WERI-Rb-1 (cell line): ENCODE measurements around the gene SHISAL1.

ENCODE experiments used
- DNase-seq: peaks from one replicate; pipeline ENCODE4 v3.0.0-alpha.2; 2020
- H3K27ac ChIP-seq: fragments of 250-450 bp; sonication (Bioruptor Pico); 2 replicates; pipeline ENCODE4 v1.5.1; 2020; ENCODE audit warnings: mild to moderate bottlenecking, moderate library complexity
- H3K27me3 ChIP-seq: fragments of 250-450 bp; sonication (Bioruptor Pico); 2 replicates; pipeline ENCODE4 v1.5.1; 2021; ENCODE audit warnings: mild to moderate bottlenecking, low read depth, moderate library complexity; ENCODE audit not compliant: insufficient read depth, severe bottlenecking
- H3K36me3 ChIP-seq: fragments of 250-450 bp; sonication (Bioruptor Pico); 2 replicates; pipeline ENCODE4 v1.5.1; 2020; ENCODE audit warnings: mild to moderate bottlenecking, moderate library complexity
- H3K4me3 ChIP-seq: 2 replicates; pipeline ENCODE4 v1.5.1; 2011; ENCODE audit warnings: low read depth, mild to moderate bottlenecking, control low read depth, low read length
- H3K9me3 ChIP-seq: fragments of 250-450 bp; sonication (Bioruptor Pico); 2 replicates; pipeline ENCODE4 v1.5.1; 2021; ENCODE audit warnings: mild to moderate bottlenecking, moderate library complexity; ENCODE audit not compliant: severe bottlenecking
- TF ChIP-seq, protein P1 (sequence below): IDR thresholded peaks from 2 replicates; pipeline ENCODE4 v1.5.1; 2011; ENCODE audit warnings: low read depth, mild to moderate bottlenecking, control low read depth, inconsistent platforms, low read length

SHISAL1 gene

DNA sequence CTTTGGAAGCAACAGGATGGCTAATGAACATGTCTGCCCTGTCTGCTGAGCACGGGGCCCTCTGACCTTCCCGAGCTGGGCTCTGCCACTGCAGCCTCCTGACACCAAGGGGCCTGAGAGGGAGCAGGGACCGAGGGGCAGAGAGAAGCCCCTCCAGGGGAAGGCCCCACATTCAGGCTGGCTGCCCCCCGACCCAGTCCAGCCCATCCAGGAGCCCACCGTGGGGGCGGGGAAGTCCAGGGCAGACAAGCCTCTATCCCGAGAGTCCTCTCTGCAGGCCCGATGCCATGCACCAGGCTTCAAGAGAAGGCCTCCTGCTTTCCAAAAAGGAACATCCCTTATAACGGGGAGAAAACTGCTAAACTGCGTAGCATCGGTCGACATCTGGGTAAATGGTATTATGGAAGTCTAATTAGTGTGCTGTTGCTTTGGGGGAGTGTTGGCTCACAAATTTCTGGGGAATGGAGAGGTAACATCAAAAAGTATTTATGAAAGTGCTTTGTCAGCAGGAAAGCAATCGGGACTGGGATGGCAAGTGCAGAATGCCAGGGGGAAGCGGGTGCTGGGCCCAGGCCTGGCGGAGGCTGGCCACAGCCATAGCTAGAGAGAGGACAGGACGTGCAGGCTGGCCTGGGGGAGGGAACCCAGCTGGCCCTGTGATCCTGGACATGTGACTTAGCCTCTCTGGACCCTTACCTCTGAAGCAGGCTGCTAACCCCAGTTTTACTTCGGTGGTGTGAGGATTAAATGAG is 5.3 kb upstream of the SHISAL1 start:
- no peak for DNase-seq
- Histone ChIP-seq H3K27me3 (no peaks in the 10 kb centered on the region), H3K9me3 (no peaks in the 10 kb centered on the region), H3K27ac (no peak overlapping the region), H3K36me3 (no peaks in the 10 kb centered on the region), H3K4me3 (no peak overlapping the region)
- TF ChIP-seq, protein P1, sequence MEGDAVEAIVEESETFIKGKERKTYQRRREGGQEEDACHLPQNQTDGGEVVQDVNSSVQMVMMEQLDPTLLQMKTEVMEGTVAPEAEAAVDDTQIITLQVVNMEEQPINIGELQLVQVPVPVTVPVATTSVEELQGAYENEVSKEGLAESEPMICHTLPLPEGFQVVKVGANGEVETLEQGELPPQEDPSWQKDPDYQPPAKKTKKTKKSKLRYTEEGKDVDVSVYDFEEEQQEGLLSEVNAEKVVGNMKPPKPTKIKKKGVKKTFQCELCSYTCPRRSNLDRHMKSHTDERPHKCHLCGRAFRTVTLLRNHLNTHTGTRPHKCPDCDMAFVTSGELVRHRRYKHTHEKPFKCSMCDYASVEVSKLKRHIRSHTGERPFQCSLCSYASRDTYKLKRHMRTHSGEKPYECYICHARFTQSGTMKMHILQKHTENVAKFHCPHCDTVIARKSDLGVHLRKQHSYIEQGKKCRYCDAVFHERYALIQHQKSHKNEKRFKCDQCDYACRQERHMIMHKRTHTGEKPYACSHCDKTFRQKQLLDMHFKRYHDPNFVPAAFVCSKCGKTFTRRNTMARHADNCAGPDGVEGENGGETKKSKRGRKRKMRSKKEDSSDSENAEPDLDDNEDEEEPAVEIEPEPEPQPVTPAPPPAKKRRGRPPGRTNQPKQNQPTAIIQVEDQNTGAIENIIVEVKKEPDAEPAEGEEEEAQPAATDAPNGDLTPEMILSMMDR = no peak

DNA sequence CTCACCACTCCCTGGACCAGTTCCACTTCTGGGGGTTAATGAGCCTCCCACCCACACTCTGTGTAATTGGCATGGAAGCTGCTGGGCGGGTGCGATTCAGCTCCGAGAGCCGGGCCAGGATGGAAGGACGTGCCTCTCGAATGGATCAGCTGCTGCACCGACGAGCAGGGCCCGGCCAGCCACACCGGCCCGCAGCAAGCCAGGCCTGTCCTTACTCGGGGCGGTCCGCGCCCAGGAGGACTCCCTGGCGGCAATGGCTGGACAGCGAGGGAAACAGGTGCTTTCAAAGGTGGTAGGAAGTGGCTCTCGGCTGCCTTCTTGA is 4.3 kb upstream of the SHISAL1 start:
- Histone ChIP-seq H3K4me3 (no peak overlapping the region), H3K36me3 (no peaks in the 10 kb centered on the region), H3K9me3 (no peaks in the 10 kb centered on the region), H3K27me3 (no peaks in the 10 kb centered on the region), H3K27ac (no peak overlapping the region)
- DNase-seq = no peak
- TF ChIP-seq, protein P1 = no peak

DNA sequence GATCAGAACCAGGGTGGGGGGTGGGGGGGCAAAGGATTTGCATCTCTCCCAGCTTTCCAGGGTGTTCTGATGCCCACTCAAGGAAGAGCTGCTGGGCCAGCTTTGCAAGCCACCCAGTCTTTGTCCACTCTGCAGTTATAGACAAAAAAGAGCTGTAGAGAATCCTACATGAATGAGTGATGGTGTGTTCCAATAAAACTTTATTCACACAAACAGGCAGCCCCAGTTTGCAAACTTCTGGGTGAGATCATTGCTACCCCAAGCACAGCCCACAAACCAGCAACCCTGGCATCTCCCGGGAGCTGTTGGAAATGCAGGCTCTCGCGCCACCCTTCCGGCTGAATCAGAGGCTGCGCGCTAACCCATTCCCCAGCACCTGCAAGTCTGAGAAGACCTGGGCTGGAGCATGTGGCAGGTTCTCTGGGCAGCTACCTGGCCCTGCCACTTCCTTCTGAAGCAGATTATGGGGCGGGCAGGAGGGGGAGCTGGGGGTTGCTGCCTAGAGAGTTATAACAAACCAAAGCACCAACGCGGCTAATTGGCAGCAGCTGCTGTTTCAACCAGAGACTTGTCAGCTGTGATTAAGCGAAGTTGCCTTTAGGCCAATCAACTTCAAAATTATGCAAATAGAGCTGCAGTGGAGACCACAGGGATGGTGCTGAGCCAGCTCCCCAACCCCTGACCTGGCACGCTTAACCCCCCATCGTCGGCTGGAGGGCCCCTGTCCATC is 3.8 kb upstream of the SHISAL1 start:
- no peak overlapping the region for H3K4me3 ChIP-seq
- TF ChIP-seq, protein P1 = no peak

GRCh38 chr22:44314425-44315067 is 1.8 kb upstream of the SHISAL1 start:
- Histone ChIP-seq H3K4me3 (no peak overlapping the region), H3K36me3 (no peaks in the 10 kb centered on the region), H3K9me3 (no peaks in the 10 kb centered on the region), H3K27me3 (no peaks in the 10 kb centered on the region), H3K27ac (no peak overlapping the region)
- DNase-seq = no peak
- TF ChIP-seq, protein P1 = no peak

More for the DNA sequence above, 3.8 kb upstream of the SHISAL1 start:
- H3K9me3 ChIP-seq = no peaks in the 10 kb centered on the region
- no peaks in the 10 kb centered on the region for H3K27me3 ChIP-seq
- no peak overlapping the region for H3K27ac ChIP-seq
- no peaks in the 10 kb centered on the region for H3K36me3 ChIP-seq
- DNase-seq = no peak

DNA sequence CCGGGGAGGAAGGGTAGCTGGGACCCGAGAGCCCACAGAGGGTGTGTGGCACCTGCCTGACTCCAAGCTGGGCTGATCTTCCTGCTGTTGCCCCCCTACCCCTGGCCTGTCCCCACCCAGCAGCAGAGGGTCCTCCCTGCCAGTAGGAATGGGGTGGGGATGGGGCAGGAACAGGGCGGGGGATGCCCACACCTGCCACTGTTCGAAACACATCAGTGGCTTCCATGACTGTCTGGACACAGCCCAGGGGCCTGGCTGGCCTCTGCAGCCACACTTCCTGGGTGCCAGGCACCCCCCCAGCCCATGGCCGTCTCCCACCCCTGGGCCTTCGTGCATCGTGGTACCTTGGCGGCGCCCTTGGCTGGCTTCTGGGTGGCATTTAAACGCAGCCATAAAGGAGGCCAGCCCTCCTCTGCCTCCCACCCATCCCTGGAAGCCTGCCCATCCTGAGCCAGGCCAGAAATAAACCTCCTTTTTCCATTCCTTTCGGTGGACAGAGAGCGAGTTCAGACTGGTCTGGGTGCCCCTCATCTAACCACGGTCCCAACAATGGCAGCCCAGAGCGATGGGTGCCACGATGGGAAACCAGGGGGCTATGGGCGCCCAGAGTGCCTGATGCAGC is 745 bp upstream of the SHISAL1 start:
- Histone ChIP-seq H3K9me3 (no peaks in the 10 kb centered on the region), H3K36me3 (no peaks in the 10 kb centered on the region), H3K27me3 (no peaks in the 10 kb centered on the region), H3K4me3 (no peak overlapping the region), H3K27ac (no peak overlapping the region)
- DNase-seq = no peak
- TF ChIP-seq, protein P1 = no peak
